Hematopoietic multipotent progenitor cell treated with erythropoietin and hydrocortisone succinate and interleukin-3 and kit ligand, for 6 days (in vitro differentiated cells): ENCODE results near the gene SCLT1.
"Not testable (repeated sequence)": the region's sequence is repeated elsewhere in the genome, so short reads cannot be mapped to it uniquely, and the experiment has no call there.

ENCODE experiments used
- DNase-seq: peaks from one replicate; pipeline ENCODE4 v3.0.0-alpha.2; 2015

SCLT1 gene

DNA sequence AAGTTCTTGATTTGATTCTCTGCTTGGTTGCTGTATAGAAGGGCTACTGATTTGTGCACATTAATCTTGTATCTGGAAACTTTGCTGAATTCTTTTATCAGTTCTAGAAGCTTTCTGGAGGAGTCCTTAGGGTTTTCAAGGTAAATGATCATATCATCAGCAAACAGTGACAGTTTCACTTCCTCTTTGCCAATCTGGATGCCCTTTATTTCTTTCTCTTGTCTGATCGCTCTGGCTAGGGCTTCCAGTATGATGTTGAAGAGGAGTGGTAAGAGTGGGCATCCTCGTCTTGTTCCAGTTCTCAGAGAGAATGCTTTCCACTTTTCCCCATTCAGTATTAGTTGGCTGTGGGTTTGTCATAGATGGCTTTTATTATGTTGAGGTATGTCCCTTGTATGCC, 23.8 kb downstream of the SCLT1 start:
- DNase-seq: not testable (repeated sequence)

- DNase-seq: no peak
Observed at GRCh38 chr4:129064717-129065116, 28.6 kb downstream of the SCLT1 start.

DNA sequence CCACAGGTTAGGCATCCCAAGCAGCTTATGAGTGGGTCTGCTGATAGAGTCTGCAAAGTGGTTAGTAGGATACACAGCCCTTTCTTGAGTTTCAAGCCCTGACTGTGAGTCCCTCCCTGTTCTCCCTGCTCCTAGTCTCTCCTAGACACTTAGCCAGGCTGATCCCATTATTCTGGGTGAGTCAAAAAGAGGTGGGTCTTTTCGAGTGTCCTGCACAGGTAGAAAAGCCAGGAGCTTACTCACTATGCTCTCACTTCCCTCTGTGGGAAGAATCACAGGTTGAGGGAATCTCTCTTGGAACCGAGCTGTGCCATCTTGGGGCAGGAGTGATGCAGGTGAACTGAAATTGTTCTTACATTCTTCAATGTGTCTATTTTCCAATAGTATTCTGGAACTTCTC, 29.7 kb downstream of the SCLT1 start:
- DNase-seq: no peak

DNA sequence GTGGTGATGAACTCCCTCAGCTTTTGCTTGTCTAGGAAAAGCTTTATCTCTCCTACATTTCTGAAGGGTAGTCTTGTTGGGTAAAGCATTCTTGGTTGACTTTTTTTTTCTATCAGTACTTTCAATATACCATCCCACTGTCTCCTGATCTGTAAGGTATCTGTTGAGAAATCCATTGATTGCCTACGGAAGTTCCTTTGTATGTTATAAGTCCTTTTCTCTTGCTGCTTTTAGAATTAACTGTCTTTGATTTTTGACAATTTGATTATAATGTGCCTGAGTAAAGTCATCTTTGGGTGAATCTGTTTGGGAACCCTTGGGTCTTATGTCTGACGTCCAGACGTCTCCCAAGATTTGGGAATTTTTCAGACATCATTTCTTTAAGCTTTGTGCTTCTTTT, 30.8 kb downstream of the SCLT1 start:
- DNase-seq: no peak

DNA sequence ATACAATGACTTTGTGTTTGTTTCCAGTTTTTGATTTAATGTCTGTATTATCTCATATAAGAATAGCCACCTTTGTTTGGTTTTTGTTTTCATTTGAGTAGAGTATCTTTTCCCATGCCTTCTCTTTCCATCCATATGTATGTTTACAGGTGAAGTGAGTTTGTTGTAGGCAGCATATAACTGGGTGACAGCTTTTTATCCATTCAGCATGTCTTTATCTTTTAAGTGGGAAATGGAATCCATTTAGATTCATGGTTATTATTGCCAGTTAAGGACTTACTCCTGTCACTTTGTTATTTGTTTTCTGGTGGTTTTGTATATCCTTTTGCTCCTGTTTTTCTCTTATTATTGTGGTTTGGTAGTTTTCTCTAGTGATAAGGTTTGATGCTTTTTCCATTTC, 34.3 kb downstream of the SCLT1 start:
- DNase-seq: no peak

GRCh38 chr4:129046055-129046959, 47.0 kb downstream of the SCLT1 start:
- DNase-seq: no peak

DNA sequence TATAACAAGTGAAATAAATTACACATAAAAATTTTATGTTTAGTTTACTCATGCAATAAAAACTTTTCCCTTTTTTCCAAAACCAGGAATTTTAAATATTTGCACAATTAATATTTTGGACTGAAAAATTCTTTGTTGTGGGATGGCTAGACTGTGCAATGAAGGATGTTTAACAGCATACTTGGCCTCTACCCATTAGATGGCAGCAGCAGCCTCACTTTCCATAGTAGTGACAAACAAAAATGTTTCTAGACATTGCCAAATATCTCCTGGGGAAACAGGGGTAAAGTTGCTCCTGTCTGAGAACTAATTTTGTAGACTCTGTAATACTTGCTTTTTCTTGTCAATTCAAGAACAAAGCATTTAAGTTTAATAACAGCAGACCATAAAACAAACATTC, 49.8 kb downstream of the SCLT1 start:
- DNase-seq: peak; percentile 53

GRCh38 chr4:129040471-129040870, 52.9 kb downstream of the SCLT1 start:
- no peak for DNase-seq

DNA sequence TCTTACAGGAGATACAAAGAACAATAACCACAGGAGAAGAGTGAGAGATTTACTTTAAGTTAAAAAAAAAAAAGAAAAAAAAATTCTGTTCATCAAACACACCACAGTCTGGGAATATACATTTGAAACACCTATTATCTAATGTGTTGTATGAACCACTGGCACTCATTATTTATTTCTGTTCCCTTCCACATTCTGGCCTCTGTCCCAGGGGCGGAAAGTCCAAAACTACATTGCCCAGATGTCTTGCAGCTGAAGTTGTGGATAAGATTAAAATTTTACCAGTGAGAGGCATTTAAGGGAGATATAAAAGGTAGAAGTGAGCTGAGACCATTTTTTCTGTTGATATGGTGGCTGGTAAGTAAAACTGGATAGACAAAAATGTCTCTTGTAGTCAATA, 56.2 kb downstream of the SCLT1 start:
- DNase-seq: peak; percentile 6

DNA sequence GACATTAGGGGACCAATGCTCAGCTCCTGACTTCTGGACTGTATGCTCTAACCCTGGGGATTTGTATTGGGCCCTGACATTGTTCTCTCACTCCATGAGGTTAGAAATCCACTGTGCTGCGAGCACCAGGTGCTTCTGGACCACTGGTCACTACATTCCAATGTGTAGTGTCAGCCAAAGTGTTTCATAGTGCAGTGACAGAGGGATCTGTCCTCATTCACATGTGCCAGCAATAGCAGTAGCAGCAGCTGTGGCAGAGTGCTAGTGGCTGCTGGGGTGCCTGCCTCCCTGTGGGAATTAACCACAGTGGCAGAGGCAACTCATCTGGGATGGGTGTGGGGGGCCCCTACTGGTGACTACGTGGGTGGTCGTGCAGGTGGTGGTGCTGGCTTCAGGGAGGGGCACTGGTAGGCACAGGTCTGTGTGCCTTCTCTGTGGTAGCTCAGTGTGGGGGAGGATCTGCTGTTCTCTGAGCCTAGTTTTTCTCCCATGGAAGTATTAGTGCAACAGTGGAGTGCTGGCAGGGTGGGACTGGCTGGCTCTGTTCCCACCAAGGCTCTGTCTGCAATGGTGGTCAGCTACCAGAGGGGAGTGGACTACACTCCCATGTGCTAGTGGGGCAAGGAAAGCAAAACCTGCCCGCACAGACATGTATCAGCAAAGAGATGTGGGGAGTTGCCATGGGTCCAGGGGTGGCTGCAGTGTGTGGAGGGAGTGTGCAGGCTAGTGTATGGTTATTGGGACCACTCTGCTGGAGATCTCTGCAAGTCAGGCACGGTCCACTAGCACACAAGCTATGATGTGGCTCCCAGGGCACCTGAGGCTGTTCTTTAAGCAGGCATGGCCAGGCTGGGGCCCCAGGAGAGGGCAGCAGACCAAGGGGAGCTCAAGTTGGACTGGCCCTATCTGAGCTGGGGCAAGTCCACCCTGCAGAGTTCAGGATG, 78.5 kb downstream of the SCLT1 start:
- no peak for DNase-seq

GRCh38 chr4:129008096-129008495, 85.2 kb downstream of the SCLT1 start:
- DNase-seq: no peak

GRCh38 chr4:128986908-128987307, 106.4 kb downstream of the SCLT1 start:
- no peak for DNase-seq

GRCh38 chr4:128986019-128986418, 107.3 kb downstream of the SCLT1 start:
- DNase-seq: no peak

DNA sequence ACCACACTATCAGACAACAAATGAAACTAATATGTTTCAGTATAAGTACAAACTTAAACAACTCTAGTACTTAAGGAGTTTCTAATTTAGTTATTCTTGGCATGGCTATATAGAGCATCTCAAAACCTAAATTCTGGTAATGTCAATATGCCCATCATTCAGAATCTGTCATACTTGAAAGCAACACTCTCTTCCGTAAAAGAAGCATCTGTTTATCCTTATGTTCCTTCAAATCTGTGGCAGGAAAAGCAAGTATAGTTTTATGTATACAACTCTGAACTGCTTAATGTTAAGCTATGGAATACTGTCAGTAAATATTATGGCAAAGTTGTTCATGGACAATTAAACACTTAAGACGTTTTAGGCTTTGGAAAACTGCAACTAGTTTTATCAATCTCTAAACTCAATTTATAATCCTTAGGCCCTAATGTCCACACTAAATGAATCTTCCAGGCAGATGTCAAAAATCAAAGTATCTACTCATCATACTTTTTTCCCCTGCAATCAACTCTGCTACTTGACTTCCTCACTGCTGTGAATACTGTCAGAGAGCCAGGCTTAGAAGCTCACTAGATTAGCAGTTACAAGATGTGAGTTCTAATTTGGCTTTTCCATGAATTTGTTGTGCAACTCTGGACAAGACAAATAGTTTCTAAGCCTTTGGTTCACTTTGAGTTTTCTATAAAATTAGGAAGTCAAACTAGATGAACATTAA, 109.4 kb downstream of the SCLT1 start:
- no peak for DNase-seq

- no peak for DNase-seq
Observed at GRCh38 chr4:128981377-128981776, 112.0 kb downstream of the SCLT1 start.

DNA sequence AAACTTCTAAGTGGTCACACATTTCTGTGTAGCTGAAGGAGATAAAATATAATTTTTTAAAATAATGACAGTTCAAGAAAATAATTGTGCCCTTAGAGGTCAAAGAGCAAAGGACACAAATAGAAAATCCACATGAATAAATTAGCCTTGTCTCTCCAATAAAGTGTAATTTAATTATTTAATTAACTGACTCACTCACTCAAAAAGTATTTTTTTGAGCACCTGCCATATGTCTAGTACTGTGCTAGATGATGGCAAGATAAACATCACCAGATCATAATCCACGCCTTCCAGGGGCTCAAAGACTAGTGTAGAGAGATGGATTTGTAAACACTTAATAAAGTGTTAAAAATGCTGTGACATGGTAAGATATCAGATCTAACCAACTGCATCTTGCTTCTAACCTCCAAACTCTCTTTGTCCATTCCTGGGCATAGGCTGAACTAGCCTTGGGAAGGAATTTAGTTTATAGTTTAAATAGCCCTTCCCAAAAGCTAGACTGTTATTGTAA, 112.5 kb downstream of the SCLT1 start:
- no peak for DNase-seq

GRCh38 chr4:128979934-128980333, 113.4 kb downstream of the SCLT1 start:
- DNase-seq: peak; percentile 25

- DNase-seq: no peak
Observed at GRCh38 chr4:128978985-128979384, 114.4 kb downstream of the SCLT1 start.

DNA sequence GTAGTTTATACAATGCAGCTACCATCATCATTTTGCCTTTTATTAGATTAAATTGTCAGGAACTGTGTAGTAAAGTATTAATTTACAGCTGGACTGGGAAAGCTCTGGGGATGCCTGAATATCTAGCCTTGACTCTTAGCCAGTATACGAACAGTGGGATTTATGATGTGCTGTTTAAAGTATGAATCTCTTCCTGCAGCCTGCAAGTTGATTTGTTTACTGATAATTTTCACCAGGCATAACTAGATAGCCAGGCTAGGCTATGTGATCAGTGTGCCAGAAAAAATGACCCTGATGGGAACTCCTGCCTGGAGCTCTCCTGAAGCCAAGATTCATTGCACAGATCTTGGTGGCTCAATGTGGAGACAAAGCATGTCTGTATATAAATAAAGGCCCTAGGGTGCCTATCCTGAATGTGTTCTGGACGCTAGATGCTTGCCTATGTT, 119.2 kb downstream of the SCLT1 start:
- DNase-seq: no peak

- DNase-seq: no peak
Observed at GRCh38 chr4:128973384-128973783, 120.0 kb downstream of the SCLT1 start.

- DNase-seq: no peak
Observed at GRCh38 chr4:128961405-128961804, 131.9 kb downstream of the SCLT1 start.

- DNase-seq: peak; percentile 58
Observed at GRCh38 chr4:128958194-128958593, 135.1 kb downstream of the SCLT1 start.

DNA sequence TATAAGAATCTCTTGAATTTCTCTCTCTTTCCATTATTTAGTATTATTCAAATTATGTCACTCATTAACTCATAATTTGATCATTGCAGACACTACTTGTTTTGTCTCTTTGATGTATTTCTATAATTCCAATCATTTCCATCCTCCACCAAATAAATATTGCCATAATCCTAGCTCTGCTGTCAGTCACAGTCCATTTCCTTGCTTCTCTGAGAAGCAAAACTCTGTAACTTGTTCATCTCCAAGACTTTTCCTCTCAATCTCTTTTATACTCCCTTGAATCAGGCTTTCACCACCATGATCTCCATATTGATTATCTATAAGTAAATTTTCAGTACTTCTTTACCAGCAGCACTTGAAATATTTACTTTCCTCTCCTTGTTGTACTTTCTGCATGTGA, 135.9 kb downstream of the SCLT1 start:
- DNase-seq: no peak
